ENCODE measurements around the gene HES1. TPM values are rescaled to one million over a fixed set of nuclear protein-coding genes. Genes with fewer than 3 reads are reported as not detected.

HES1 gene
- total and polyA plus RNA-seq, 12 donors = 12.4 to 59.3 (median 33.2) TPM

DNA sequence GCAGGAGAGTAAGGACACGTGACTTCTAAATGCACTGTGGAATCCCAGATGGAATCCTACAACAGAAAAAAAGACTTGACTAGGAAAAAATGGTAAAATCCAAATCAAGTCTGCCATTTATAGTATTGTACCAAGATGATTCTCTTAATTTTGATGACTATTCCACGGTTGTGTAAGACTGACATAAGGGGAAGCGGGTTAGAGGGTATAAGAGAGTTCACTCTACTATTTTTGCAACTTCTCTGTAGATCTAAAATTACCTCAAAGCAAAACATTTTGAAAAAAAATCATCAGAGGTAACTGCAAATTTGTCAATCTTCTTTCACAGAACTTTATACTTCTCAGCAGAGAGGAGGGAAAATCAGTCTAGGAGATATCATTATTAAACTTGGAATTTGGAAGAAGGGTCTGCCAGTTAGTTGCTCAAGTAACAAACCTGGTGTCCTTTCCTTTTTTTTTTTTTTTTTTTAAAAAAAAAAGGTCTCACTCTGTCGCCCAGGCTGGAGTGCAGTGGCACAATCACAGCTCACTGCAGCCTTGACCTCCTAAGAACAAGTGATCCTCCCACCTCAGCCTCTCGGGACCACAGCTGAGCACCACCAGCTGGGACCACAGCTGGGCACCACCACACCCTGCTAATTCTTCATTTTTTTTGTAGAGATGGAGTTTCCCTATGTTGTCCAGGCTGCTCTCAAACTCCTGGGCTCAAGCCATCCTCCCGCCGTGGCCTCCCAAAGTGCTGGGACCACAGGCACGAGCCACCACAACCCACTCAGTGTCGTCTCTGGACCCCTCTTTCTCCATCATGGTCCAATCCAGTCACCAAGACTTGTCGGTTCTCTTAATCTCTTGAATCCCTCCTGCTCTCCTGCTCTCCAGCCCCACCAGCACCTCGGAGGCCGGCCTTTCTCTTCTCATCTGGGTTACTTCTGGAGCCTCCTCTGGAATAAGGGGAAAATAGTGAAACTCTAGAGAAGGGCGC, 14.9 kb upstream of the HES1 start:
- intact Hi-C loops (cut with DNase I) = no loop called here
- TF ChIP-seq POLR2A (IDR thresholded peaks at IDR 0.05) (no peak), CTCF (IDR thresholded peaks at IDR 0.05) (no peak)
- no peaks in the 10 kb centered on the region for H3K4me1 ChIP-seq (replicated peaks in 1 of 2)
- H3K9me3 ChIP-seq (replicated peaks in 1 of 3) = no peaks in the 10 kb centered on the region
- no peaks in the 10 kb centered on the region for H3K27me3 ChIP-seq
- no peak overlapping the region for H3K4me3 ChIP-seq
- 81 to 92% (median 86%) methylated on average over 13 of the region's 13 CpGs for WGBS, 4 donors
- no peak for DNase-seq
- no peaks in the 10 kb centered on the region for H3K36me3 ChIP-seq (replicated peaks in 1 of 2)
- H3K27ac ChIP-seq = no peak overlapping the region

- Histone ChIP-seq H3K9me3 (replicated peaks in 1 of 3) (no peaks in the 10 kb centered on the region), H3K27me3 (no peaks in the 10 kb centered on the region), H3K4me3 (no peak overlapping the region), H3K36me3 (replicated peaks in 1 of 2) (no peaks in the 10 kb centered on the region), H3K4me1 (replicated peaks in 1 of 2) (no peaks in the 10 kb centered on the region), H3K27ac (no peak overlapping the region)
- WGBS, 4 donors = 67 to 78% (median 71%) methylated on average over 8 of the region's 8 CpGs
- TF ChIP-seq POLR2A (IDR thresholded peaks at IDR 0.05) (no peak), CTCF (IDR thresholded peaks at IDR 0.05) (no peak)
- intact Hi-C loops (cut with DNase I) = no loop called here
- no peak for DNase-seq
Observed at GRCh38 chr3:194121891-194122631, 13.9 kb upstream of the HES1 start.

GRCh38 chr3:194123726-194124125, 12.2 kb upstream of the HES1 start:
- intact Hi-C loops (cut with DNase I) = no loop called here
- WGBS, 4 donors = 90 to 92% (median 91%) methylated on average over 6 of the region's 6 CpGs
- TF ChIP-seq POLR2A (IDR thresholded peaks at IDR 0.05) (no peak), CTCF (IDR thresholded peaks at IDR 0.05) (no peak)

DNA sequence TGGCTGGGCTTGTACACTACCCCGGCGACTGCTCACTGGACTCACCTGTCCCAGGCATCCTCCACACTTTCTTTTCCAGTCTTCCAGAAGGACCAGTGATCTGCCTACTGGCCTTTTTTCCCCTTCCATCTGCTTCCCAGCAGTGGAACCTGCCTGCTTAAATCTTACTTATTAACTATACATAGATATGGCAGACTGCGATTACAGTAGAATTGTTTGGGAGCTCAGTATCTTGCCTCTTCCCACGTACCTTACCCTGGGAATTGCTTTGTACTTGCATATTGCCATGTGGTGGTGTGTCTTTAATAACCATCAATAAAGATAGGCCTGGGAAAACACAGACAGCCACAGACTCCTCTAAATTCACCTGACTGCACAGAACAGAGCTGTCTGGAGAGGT, 11.8 kb upstream of the HES1 start:
- Histone ChIP-seq H3K36me3 (replicated peaks in 1 of 2) (no peaks in the 10 kb centered on the region), H3K4me1 (replicated peaks in 1 of 2) (no peaks in the 10 kb centered on the region), H3K27ac (no peak overlapping the region), H3K9me3 (replicated peaks in 1 of 3) (no peaks in the 10 kb centered on the region), H3K4me3 (no peak overlapping the region), H3K27me3 (no peaks in the 10 kb centered on the region)
- intact Hi-C loops (cut with DNase I) = no loop called here
- DNase-seq = no peak
- no peak for TF ChIP-seq CTCF (IDR thresholded peaks at IDR 0.05)
- no peak for TF ChIP-seq POLR2A (IDR thresholded peaks at IDR 0.05)
- 92 to 98% (median 96%) methylated on average over 4 of the region's 4 CpGs for WGBS, 4 donors

More at GRCh38 chr3:194123726-194124125, 12.2 kb upstream of the HES1 start:
- no peaks in the 10 kb centered on the region for H3K9me3 ChIP-seq (replicated peaks in 1 of 3)
- DNase-seq = no peak
- no peak overlapping the region for H3K27ac ChIP-seq
- H3K4me3 ChIP-seq = no peak overlapping the region
- H3K27me3 ChIP-seq = no peaks in the 10 kb centered on the region
- H3K4me1 ChIP-seq (replicated peaks in 1 of 2) = no peaks in the 10 kb centered on the region
- no peaks in the 10 kb centered on the region for H3K36me3 ChIP-seq (replicated peaks in 1 of 2)

All from adrenal gland (tissue), 12 donors.